ENCODE data around the gene MED26.

DNA sequence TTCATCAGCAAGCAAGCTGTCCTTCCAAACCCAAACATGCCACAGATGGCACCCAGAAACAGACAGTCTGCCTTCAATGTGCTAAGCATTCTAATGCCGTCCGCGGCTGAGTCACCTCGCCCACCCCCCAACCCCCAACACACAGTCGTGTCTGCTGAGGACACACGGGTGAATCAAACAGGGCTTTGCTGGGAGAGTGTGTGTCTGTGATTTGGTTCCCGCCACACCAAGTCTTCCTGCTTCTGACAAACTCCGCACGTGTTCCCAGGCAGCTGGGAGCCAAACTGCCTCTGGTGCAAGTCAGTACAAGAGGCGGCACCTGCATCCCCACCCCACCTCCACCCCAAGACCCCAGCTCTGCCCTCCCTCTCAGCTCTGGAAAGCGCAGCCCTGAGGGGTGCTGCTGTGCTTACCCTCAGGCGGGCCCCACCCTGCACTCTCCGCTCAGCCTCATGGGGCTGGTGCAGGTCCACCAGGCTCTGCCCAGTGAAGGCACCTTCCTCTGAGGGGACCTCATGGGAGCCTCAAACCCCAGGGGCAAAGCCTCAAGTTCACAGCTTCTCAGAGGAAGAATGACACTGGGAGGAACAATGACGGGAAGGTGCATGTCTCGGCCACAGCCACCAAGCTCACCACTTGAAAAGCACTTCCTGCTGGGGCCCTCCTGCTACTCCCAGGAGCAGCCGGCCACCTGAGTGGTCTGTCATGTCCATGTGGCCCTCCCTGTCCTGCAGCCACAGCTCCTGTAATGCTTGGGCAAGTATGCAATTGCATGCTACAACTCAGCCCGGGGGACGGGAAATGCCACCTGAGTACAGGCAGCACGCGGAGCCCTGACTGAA, 40.8 kb downstream of the MED26 start:
- TF ChIP-seq POLR2AphosphoS5 (IDR thresholded peaks at IDR 0.05), result no peak
- TF ChIP-seq, protein P1, sequence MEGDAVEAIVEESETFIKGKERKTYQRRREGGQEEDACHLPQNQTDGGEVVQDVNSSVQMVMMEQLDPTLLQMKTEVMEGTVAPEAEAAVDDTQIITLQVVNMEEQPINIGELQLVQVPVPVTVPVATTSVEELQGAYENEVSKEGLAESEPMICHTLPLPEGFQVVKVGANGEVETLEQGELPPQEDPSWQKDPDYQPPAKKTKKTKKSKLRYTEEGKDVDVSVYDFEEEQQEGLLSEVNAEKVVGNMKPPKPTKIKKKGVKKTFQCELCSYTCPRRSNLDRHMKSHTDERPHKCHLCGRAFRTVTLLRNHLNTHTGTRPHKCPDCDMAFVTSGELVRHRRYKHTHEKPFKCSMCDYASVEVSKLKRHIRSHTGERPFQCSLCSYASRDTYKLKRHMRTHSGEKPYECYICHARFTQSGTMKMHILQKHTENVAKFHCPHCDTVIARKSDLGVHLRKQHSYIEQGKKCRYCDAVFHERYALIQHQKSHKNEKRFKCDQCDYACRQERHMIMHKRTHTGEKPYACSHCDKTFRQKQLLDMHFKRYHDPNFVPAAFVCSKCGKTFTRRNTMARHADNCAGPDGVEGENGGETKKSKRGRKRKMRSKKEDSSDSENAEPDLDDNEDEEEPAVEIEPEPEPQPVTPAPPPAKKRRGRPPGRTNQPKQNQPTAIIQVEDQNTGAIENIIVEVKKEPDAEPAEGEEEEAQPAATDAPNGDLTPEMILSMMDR (IDR thresholded peaks at IDR 0.05), result no peak
